Fibroblast of skin of left biceps (primary cell): Measurements from ENCODE around the gene PRKAG2.
"Not testable (repeated sequence)": the region's sequence is repeated elsewhere in the genome, so short reads cannot be mapped to it uniquely, and the experiment has no call there.

Experiments
- DNase-seq, 2 experiments: peaks; one replicate each; pipeline ENCODE4 v3.0.0-alpha.2; 2013; ENCODE audit warnings: low read depth in 2 of 2

Gene PRKAG2

DNA sequence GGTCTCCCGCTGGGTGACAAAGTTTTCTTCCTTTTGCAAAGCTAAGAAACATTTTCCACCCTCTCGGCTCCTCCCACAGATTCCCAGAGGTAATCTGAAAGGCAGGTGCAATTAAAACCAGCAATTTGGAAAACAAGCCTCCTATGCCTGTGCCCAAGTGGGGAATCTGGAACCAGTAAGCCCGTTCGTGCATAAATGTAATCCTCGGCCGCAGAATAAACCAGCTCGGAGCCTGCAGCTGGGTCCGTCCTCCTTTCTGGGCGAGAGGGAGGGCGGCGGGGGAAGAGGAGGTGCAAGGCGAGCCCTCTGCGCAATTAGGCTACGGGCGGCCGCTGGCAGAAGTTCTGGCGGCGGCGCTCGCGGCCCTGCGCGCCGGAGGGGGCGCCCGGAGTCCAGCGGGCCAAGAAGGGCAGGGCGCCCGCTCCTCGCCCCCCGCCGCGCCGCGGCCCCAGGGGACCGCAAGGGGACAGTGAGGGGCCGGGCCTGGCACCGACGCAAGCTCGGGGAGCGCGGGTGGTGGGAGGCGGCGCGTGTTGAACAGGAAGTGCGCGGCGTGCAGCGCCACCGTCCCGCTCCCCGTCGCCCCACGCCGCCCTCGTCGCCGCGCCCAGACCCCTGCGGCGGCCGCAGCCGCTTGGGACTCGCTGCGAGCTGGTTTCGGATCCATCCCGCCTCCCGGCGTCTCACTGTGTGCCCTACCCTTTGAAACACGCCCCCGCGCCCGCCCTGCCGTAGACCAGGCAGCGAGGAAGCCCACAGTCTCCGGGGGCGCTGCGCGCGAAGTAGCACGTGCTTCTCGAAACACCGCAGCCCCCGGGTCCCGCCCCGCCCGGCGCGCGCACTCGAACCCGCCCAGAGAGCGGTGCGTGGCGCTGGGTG lies at the start of gene PRKAG2:
TSS of gene PRKAG2 (minus strand) at position 217 of the 879 bp plus-strand sequence. CDS start 495 bp downstream, outside the sequence.
- no peak for DNase-seq

GRCh38 chr7:151926336-151926712 lies 49.4 kb upstream of the PRKAG2 start:
- no peak for DNase-seq

DNA sequence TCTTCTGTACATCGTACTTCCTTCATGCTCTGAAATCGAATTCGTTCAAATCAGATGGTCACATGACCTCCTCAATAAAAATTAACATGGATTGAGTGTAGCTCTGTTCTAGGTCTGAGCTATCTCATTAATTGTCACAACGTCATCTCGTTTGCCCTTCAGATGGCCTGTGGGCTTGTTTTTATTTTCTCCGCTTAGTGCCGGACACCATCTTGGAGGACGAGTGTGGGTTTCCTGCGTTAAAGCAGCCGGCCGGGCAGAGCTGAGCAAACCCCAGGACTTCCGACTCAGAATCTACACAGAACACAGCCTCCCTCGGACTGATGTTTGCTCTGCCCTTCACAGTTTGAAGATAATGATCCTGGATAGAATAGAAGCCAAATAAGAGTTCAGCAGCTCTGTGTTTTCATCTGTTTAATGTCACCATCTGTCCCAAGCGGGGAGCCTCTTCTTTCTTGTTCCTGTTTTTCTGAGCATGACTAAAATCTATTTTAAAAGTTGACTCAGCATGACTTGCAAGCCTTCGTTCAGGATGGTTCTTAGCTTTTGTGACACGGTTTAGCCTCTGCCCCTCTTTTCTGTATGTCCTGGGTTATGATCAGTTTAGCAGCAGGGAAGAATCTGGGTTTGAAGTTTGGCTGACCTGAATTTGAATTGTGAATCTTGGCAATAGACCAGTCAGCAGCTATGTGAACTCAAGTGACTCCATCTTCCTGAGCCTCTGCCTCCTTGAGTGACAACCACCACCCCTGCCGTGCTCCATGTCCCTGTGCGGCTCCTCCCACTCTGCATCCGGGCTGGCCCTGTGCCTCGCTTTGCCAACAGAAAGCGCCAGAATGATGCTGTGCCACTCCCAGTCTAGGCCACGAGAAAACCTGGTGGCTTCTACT lies 48.8 kb upstream of the PRKAG2 start:
- no peak for DNase-seq

GRCh38 chr7:151924508-151924907 lies 47.6 kb upstream of the PRKAG2 start:
- no peak for DNase-seq

DNA sequence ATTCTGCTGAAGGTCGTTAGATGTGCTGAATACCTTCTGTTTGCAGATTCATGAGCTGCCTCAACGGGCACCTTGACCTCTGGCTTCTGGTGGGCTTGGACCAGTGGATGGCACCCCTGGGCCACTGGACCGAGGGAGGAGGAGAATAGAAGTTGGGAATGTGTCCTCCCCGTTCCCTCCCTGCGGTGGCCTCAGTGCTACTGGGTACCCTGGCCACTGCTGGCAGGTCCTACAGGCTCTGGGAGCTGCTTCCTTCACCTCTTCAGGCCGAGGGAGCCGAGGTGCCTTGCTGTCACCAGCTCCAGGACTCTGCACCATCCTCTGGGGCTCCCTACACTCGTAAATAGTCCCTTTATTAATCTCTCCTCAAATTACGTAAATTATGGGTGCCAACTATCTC lies 47.1 kb upstream of the PRKAG2 start:
- DNase-seq: no peak

DNA sequence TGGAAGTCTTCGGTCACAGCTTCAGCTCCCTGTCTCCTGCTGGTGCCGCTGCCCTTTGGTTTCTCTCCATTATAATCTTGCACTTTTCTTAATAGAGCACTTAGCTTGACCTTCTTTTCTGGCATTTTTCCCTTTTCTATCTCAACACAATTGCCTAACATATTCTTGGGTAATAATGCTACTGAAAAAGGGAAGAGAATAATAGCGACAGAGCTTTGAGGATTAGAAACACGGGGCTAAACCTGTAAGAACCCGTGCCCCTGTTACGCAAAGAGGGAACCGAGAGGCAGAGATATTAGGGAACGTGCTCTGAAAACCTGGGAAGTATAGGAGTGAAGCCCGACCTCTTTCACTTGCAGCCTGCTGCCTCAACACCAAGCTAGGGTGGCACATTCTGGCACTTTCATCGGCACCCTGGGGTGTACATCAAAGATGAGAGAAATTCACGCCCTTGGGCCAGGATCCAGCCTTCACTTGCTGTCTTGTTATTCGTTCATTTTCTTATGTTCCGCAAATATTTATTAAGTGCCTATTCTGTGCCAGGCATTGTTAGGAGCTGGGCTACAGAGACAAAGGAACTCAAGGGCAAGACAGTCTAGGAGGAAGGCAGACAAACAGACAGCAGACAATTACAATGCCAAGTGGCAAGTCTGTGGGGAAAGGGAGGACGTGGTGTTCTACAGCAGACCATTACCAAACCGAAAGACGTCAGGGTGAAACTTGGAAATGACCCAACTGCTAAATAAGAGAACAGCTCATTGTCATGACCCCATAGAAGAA lies 46.4 kb upstream of the PRKAG2 start:
- no peak for DNase-seq

- DNase-seq: no peak
Observed at GRCh38 chr7:151921451-151921850, 44.5 kb upstream of the PRKAG2 start.

DNA sequence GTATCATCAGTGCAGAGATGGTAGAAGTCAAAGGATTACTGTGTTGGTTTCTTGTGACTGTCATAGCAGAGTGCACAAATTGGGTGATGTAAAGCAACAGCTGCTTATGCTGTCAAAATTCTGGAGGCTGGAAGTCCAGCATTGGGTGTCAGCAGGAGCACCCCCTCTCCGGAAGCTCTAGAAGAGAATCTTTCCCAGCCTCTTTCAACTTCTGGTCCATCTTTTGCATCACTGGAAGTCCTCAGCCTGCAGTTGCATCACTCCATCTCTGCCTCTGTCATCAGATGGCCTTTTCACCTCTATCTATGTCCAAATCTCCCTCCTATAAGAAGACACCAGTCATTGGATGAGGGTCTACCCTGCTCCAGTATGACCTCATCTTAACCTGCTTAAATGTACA lies 43.6 kb upstream of the PRKAG2 start:
- no peak for DNase-seq

GRCh38 chr7:151919595-151919994 lies 42.7 kb upstream of the PRKAG2 start:
- no peak for DNase-seq

DNA sequence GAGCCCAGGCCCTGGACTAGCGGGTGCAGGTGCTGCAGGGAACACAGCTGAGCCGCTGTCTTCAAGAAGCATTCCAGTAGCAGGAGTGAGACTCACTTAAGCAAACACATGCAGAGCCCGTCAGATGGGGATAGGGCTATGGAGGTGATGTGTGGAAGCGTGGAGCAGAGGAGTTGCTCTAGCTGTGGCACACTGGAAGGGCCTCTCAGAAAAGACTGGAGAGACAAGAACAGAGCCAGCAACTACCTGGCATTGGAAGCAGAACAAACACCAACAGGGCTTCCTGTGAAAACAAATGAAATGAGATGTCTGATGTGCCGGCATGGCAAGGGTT lies 41.6 kb upstream of the PRKAG2 start:
- no peak for DNase-seq

DNA sequence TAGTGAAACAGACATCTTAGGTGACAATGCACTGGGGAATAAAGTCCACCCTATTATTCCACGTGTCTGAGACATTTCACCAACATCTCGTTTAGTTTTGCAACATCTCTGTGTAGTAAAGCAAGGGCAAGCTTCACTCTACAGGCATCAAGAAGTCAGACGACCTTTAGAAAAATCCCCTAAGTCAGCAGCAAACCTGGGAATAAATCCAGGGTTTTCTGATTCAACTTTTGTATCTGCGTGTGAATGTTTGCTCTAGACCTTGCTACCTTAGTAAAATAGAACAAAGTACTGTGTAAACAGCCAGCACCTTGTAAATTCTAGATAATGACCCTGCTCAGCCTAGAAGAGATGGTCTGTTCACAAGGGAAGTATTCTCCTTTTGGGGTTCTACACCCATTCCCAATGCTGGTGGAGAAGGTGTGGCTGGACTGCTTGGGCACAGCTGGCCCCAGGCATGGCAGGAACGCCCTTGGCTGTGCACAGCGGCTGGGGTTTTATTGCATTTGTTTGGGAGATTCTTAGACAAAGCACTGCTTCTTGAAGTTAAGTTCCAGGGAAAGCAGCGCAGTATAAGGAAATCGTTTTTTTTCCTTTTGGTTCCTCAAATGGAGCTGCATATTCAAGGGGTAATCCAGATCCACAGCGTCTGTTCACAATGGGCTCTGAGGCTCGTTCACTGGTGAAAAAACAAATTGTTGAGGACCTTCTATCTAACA lies 41.0 kb upstream of the PRKAG2 start:
- no peak for DNase-seq

GRCh38 chr7:151914051-151914450 lies 37.1 kb upstream of the PRKAG2 start:
- no peak for DNase-seq

GRCh38 chr7:151910655-151911054 lies 33.7 kb upstream of the PRKAG2 start:
- DNase-seq: not testable (repeated sequence)

GRCh38 chr7:151907115-151907514 lies 30.2 kb upstream of the PRKAG2 start:
- not testable (repeated sequence) for DNase-seq

GRCh38 chr7:151905766-151906165 lies 28.9 kb upstream of the PRKAG2 start:
- DNase-seq: no peak

DNA sequence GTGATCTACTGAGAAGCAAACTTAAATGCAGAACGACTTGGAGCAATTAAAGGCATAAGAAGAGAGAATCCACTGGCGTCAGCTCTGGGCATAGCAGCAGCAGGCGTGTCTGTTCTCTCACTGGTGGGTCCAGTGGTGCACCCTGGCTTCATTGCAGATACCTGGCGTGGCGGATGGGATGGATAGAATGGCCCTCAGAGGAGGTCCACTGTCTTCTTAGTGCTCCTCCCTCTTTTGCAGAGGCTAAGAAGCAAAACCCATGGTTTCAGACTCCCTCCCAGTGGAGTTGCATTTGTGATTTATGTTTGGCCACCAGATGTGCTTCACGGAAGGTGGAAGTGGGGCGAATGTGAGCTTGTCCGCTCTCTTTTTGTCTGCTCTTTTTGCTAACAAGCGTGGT lies 28.4 kb upstream of the PRKAG2 start:
- DNase-seq: no peak

GRCh38 chr7:151904270-151904669 lies 27.4 kb upstream of the PRKAG2 start:
- DNase-seq: no peak

DNA sequence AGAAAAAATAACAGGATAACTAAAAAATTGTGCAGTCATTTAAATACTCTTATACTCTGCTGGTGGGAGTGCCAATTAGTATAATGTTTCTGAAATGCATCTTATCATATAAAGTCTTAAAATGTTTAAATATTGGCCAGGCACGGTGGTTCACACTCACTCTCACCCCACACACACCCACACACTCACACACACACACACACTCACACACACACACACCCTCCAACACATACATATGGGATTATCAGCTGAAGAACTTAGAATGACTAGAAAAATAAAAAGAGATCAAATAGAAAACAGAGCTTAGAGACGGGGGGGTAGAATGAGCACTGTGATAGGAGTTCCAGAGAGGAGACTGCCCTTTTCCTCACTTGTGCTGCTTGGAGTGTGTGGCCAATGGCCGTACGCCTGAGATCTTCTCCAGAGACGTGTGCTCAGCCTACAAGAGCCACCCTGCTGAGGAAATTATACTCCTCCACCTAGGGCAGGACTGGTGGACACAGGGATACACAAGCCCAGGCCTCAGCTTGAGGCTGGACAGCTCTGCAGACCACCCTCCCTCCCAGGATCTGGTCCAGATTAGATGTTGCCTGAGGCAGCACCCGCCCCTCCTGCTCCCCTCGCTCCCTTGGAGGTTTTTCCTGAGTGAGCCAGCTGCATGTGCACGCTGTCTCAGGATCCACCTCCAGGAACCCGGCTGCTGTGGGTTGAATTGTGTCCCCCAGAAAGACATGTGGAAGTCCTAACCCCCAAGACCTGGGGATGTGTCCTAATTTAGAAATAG lies 26.5 kb upstream of the PRKAG2 start:
- DNase-seq: no peak

DNA sequence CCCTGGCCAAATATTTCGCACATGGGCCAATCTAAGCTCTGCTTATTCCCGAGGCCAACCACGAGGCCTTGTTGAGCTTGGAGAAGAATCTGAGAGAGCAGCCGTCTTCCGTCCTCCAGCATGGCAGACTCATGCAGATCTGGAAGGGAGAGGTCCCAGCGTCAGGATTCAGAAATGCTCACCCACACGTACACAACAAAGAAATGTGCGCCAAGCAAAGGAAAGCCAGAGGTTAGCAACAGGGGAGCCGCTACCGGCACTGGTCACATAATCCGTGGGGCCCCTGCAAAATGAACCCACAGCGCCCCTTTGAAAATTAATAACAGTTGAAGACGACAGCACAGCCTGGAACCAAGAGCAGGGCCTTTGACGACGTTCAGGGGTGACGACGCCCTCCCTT lies 25.4 kb upstream of the PRKAG2 start:
- no peak for DNase-seq

DNA sequence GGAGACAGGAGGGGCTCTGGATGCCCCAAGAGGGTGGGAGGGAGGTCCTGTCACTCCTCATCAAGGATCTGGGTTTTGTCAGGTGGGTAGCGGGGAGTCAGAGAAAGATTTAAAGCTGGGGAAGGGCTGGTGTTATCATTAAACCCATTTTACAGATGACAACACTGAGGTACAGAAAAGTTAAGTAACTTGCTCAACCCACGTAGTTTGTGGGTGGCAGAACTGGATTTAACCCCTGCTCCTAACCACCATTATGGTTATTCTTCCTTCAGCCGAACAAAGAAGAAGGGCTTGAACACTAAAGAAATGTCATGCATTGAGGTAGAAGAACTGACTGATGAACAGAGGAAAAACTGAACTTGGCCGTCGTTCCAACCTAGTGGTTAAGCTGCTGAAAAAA lies 24.9 kb upstream of the PRKAG2 start:
- DNase-seq: no peak
